Activated CD8-positive, alpha-beta memory T cell treated with anti-CD3 and anti-CD28 coated beads for 48 hours (primary cell): Measurements from ENCODE around the gene MCM9.
A peak's percentile ranks its signal among the peaks of the same experiment; 100 is the strongest.
"Not testable (repeated sequence)": the region's sequence is repeated elsewhere in the genome, so short reads cannot be mapped to it uniquely, and the experiment has no call there.

ENCODE experiments used
- DNase-seq, 3 experiments: peaks; one replicate each; pipeline ENCODE4 v3.0.0-alpha.2; 2020; ENCODE audit warnings: low read depth in 2 of 3, low spot score in 2 of 3

Gene MCM9

GRCh38 chr6:118800394-118801071, 134.4 kb downstream of the MCM9 start:
- peak; percentile 38 to 63 (median 47) for DNase-seq

GRCh38 chr6:118799826-118800225, 135.1 kb downstream of the MCM9 start:
- no peak for DNase-seq

- DNase-seq = not testable (repeated sequence)
Measured at GRCh38 chr6:118796548-118796947, 138.4 kb downstream of the MCM9 start.

- DNase-seq = no peak
Measured at GRCh38 chr6:118791499-118791898, 143.5 kb downstream of the MCM9 start.

- DNase-seq = no peak
Measured at GRCh38 chr6:118789954-118790353, 145.0 kb downstream of the MCM9 start.

- DNase-seq = no peak
Measured at GRCh38 chr6:118789419-118789818, 145.5 kb downstream of the MCM9 start.

- DNase-seq = no peak
Measured at GRCh38 chr6:118788702-118789101, 146.3 kb downstream of the MCM9 start.

- no peak for DNase-seq
Measured at GRCh38 chr6:118787724-118788423, 147.1 kb downstream of the MCM9 start.

GRCh38 chr6:118786596-118787453, 148.1 kb downstream of the MCM9 start:
- no peak for DNase-seq

GRCh38 chr6:118785601-118786000, 149.4 kb downstream of the MCM9 start:
- DNase-seq = no peak

- DNase-seq = no peak
Measured at GRCh38 chr6:118784641-118785164, 150.3 kb downstream of the MCM9 start.

- DNase-seq = no peak
Measured at GRCh38 chr6:118783931-118784550, 150.9 kb downstream of the MCM9 start.

- no peak for DNase-seq
Measured at GRCh38 chr6:118782651-118783050, 152.3 kb downstream of the MCM9 start.

GRCh38 chr6:118781897-118782296, 153.1 kb downstream of the MCM9 start:
- DNase-seq = no peak

GRCh38 chr6:118780668-118781067, 154.3 kb downstream of the MCM9 start:
- DNase-seq = no peak

- no peak for DNase-seq
Measured at GRCh38 chr6:118776607-118777549, 158.1 kb downstream of the MCM9 start.

- DNase-seq = no peak
Measured at GRCh38 chr6:118775381-118775780, 159.6 kb downstream of the MCM9 start.

GRCh38 chr6:118774581-118774980, 160.4 kb downstream of the MCM9 start:
- DNase-seq = no peak

- no peak for DNase-seq
Measured at GRCh38 chr6:118772886-118773285, 162.1 kb downstream of the MCM9 start.

GRCh38 chr6:118771253-118771652, 163.7 kb downstream of the MCM9 start:
- no peak for DNase-seq
